T47D (cell line): ENCODE data around the gene ENTPD6.
"Not testable (repeated sequence)": the region's sequence is repeated elsewhere in the genome, so short reads cannot be mapped to it uniquely, and the experiment has no call there.

ENCODE experiments used
- DNase-seq, 2 experiments: peaks; one replicate each; pipeline versions ENCODE4 v3.0.0 to v3.0.0-alpha.2; 2011 to 2012; ENCODE audit warnings: low read depth in 1 of 2, low spot score in 1 of 2
- JUND ChIP-seq: IDR thresholded peaks from 2 replicates; pipeline ENCODE4 v1.6.1; 2012; ENCODE audit warnings: low read depth
- in situ Hi-C: cut with HindIII; loops from 2 replicates; pipeline ENCODE4 v1.10.0; 2016; ENCODE audit warnings: low sequenced_read_pairs, low pct_unique_long_range_greater_than_20kb

The ENTPD6 gene

DNA sequence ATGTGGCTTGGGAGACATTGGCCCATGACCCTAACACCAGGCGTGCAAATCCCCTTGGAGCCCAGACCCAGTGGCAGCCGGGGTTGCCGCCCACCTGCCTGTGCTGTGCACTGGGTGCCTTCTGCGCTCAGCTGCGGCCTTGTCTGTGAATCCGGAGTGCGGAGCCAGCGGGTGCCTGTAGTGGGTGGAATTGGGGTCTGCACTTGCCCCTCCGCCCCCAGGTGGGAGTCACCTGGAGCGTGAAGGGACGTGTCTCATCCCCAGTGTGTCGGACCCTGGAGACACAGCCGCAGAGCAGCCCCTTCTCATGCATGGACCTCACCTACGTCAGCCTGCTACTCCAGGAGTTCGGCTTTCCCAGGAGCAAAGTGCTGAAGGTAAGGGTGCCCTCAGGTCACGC is 29.4 kb downstream of the ENTPD6 start:
- no peak for TF ChIP-seq JUND
- no peak for DNase-seq
- in situ Hi-C loops, result no loop called here

GRCh38 chr20:25225642-25226432 is 30.3 kb downstream of the ENTPD6 start:
- no peak for DNase-seq
- no peak for TF ChIP-seq JUND
- in situ Hi-C loops, result no loop called here

DNA sequence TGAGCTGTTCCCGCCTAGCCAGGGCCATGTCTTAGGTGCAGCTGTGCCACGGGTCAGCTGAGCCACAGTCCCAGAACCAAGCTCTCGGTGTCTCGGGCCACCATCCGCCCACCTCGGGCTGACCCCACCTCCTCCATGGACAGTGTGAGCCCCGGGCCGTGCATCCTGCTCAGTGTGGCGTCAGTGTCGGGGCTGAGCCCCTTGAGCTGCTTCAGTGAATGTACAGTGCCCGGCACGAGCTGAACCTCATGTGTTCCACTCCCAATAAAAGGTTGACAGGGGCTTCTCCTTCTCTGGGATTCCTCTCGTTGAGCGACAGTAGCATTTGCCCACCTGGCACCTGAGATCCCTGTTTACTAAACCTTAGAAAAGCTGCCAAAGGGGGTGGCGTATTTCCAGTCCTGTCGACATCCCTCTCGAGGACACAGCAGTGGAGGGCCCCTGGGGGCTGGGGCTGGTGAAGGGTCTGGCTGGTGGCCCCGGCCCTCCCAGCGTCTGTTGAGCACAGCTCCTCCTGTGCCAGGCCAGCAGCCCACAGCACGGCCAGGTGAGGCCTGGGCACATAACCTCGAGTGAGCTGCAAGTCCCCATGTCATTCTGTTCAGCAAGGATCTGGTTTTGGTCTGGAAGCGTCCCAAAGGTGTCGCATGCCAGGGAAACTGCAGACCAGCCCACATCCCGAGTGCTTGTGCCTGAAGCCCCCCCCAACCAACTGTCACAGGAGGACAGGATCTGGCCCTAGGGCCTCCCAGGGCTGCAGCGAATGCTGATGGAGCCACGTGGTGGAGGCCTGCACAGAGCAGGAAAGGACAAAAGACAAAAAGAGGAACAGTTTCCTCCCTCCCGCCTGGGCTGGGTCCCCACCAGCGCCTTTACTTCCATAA is 31.2 kb downstream of the ENTPD6 start:
- peak in 1 of 2 experiments; percentile 44 for DNase-seq
- in situ Hi-C loops, result no loop called here
- TF ChIP-seq JUND, result no peak

GRCh38 chr20:25227317-25227831 is 31.9 kb downstream of the ENTPD6 start:
- DNase-seq, result peak in 1 of 2 experiments; percentile 75
- TF ChIP-seq JUND, result no peak
- in situ Hi-C loops, result no loop called here

GRCh38 chr20:25229486-25230165 is 34.1 kb downstream of the ENTPD6 start:
- TF ChIP-seq JUND, result no peak
- DNase-seq, result no peak
- in situ Hi-C loops, result no loop called here

- no peak for TF ChIP-seq JUND
- no peak for DNase-seq
- in situ Hi-C loops, result no loop called here
Observed at GRCh38 chr20:25230166-25230831, 34.8 kb downstream of the ENTPD6 start.

GRCh38 chr20:25233016-25233772 is 37.7 kb downstream of the ENTPD6 start:
- TF ChIP-seq JUND, result no peak
- in situ Hi-C loops, result no loop called here
- peak; percentile 78 to 90 for DNase-seq

DNA sequence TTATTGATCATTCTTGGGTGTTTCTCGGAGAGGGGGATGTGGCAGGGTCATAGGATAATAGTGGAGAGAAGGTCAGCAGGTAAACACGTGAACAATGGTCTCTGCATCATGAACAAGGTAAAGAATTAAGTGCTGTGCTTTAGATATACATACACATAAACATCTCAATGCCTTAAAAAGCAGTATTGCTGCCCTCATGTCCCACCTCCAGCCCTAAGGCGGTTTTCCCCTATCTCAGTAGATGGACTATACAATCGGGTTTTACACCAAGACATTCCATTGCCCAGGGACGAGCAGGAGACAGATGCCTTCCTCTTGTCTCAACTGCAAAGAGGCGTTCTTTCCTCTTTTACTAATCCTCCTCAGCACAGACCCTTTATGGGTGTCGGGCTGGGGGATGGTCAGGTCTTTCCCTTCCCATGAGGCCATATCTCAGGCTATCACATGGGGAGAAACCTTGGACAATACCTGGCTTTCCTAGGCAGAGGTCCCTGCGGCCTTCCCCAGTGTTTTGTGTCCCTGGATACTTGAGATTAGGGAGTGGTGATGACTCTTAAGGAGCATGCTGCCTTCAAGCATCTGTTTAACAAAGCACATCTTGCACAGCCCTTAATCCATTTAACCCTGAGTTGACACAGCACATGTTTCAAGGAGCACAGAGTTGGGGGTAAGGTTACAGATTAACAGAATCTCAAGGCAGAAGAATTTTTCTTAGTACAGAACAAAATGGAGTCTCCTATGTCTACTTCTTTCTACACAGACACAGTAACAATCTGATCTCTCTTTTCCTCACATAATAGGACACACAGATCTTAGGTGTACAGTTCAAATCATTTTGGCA is 38.7 kb downstream of the ENTPD6 start:
- in situ Hi-C loops, DNase-seq: not testable (repeated sequence)

DNA sequence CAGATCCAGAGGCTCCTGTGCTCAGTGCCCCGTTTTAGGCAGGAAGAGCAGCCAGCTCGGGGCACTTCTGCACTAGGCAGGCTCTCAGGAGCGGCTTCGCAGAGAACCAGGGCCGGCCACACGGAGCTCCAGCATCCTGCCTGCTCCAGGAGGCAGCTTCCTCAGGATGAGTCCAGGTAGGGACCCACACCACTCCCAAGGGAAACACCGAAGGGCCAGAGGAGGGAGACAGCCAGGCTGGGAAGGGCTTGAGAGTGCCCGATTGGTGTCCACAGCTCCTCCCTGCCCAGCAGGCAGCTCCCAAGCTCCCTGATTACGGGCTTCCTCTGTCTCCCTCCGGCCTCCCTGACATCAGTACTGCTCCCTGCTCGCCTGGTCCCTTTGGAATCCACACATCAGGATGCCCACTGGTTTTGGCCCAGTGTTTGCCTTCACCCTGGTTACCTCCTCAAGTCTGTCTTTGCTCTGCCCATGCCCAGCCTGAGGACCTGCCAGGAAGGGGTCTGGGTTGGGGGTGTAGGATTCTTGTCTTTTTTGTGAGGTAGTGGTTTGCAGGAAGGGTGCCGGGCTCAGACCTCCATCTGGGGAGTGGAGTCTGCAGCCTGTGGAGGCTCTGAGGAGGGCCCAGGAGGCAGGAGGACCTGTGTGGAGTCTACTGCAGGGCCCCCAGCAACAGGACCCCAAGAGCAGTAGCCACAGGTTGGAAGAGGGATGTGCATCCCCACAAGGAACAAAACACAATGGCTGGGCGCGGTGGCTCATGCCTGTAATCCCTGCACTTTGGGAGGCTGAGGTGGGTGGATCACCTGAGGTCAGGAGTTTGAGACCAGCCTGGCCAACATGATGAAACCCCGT is 41.2 kb downstream of the ENTPD6 start:
- in situ Hi-C loops, result no loop called here
- TF ChIP-seq JUND, result no peak
- no peak for DNase-seq
